H1 (cell line): ENCODE data around the gene ATP6AP1. TPM values are rescaled to one million over a fixed set of nuclear protein-coding genes. Genes with fewer than 3 reads are reported as not detected.

Experiments
- CTCF ChIA-PET: fragments of 300-600 bp; sonication (Branson Sonifier 250); formaldehyde crosslinking; loops from one replicate; lab custom pipeline; 2021; ENCODE audit not compliant: partially characterized antibody; lab: Charles Lee
- POLR2A ChIA-PET: fragments of 300-600 bp; sonication (Branson Sonifier 250); formaldehyde crosslinking; loops from one replicate; lab custom pipeline; 2021; ENCODE audit warnings: inconsistent platforms; ENCODE audit not compliant: partially characterized antibody; lab: Charles Lee
- DNase-seq, 2 experiments: peaks; one replicate each; pipeline versions ENCODE4 v3.0.0 to v3.0.0-alpha.2; 2010 to 2022; ENCODE audit warnings: low spot score in 2 of 2, low read depth in 1 of 2, mixed read lengths in 1 of 2
- FAIRE-seq: peaks from 2 replicates; lab custom pipeline; 2011; peaks lifted over from hg19 to GRCh38; lab: Jason Lieb, UNC
- H2AFZ ChIP-seq: 2 replicates; pipeline ENCODE4 v1.8.1; 2012; ENCODE audit warnings: low read length, inconsistent platforms
- H2AK5ac ChIP-seq: 2 replicates; pipeline ENCODE4 v1.6.1; 2013; ENCODE audit warnings: low read depth, low read length
- H2BK120ac ChIP-seq: replicated peaks from 2 replicates; pipeline ENCODE3; 2013; ENCODE audit warnings: low read depth, low read length, inconsistent platforms
- H2BK12ac ChIP-seq: 2 replicates; pipeline ENCODE4 v1.6.1; 2013; ENCODE audit warnings: low read depth, low read length
- H2BK15ac ChIP-seq: 2 replicates; pipeline ENCODE4 v1.6.1; 2013; ENCODE audit warnings: low read length
- H2BK20ac ChIP-seq: 2 replicates; pipeline ENCODE4 v1.6.1; 2013; ENCODE audit warnings: low read length
- H2BK5ac ChIP-seq: 2 replicates; pipeline ENCODE4 v1.6.1; 2013; ENCODE audit warnings: low read depth, low read length
- H3K14ac ChIP-seq: 2 replicates; pipeline ENCODE4 v1.6.1; 2013; ENCODE audit warnings: inconsistent platforms; ENCODE audit not compliant: insufficient read length
- H3K18ac ChIP-seq: 2 replicates; pipeline ENCODE4 v1.6.1; 2013; ENCODE audit warnings: low read length; ENCODE audit errors: extremely low read depth
- H3K23ac ChIP-seq: 2 replicates; pipeline ENCODE4 v1.6.1; 2013; ENCODE audit warnings: inconsistent platforms; ENCODE audit not compliant: insufficient read length
- H3K23me2 ChIP-seq: 2 replicates; pipeline ENCODE4 v1.6.1; 2013; ENCODE audit warnings: low read depth, low read length
- H3K27ac ChIP-seq: 2 replicates; pipeline ENCODE4 v1.6.1; 2011; ENCODE audit warnings: low read depth, low read length, inconsistent platforms
- H3K27me3 ChIP-seq, 4 experiments: replicated peaks in 1 of 4; 1 replicate in 1 of 4; 2 replicates in 3 of 4; pipeline versions ENCODE4 v1.6.1 to v1.8.1; 2011 to 2013; ENCODE audit warnings: low read length in 3 of 4, mild to moderate bottlenecking in 3 of 4, inconsistent platforms in 2 of 4, mixed read lengths in 2 of 4, moderate library complexity in 1 of 4; ENCODE audit not compliant: control insufficient read depth in 3 of 4, insufficient read depth in 3 of 4; ENCODE audit errors: extremely low read depth in 1 of 4
- H3K36me3 ChIP-seq, 4 experiments: 2 replicates each; pipeline versions ENCODE4 v1.6.1 to v1.8.1; 2011 to 2013; ENCODE audit warnings: mild to moderate bottlenecking in 4 of 4, low read length in 3 of 4, moderate library complexity in 2 of 4, control low read depth in 1 of 4, inconsistent platforms in 1 of 4; ENCODE audit not compliant: insufficient read depth in 4 of 4, control insufficient read depth in 2 of 4
- H3K4ac ChIP-seq: replicated peaks from 2 replicates; pipeline ENCODE3; 2013; ENCODE audit warnings: low read length, low read depth, mixed read lengths, inconsistent platforms; ENCODE audit not compliant: insufficient read length
- H3K4me1 ChIP-seq, 4 experiments: replicated peaks in 1 of 4; 1 replicate in 1 of 4; 2 replicates in 3 of 4; pipeline versions ENCODE4 v1.6.1 to v1.8.1; 2011 to 2013; ENCODE audit warnings: low read length in 3 of 4, inconsistent platforms in 2 of 4, mixed read lengths in 1 of 4; ENCODE audit not compliant: insufficient read depth in 4 of 4, control insufficient read depth in 3 of 4
- H3K4me2 ChIP-seq, 2 experiments: 2 replicates each; pipeline versions ENCODE4 v1.6.1 to v1.8.1; 2011 to 2013; ENCODE audit warnings: low read depth in 2 of 2, low read length in 2 of 2, control low read depth in 1 of 2, inconsistent platforms in 1 of 2, mild to moderate bottlenecking in 1 of 2; ENCODE audit not compliant: insufficient read depth in 1 of 2
- H3K4me3 ChIP-seq, 4 experiments: fragments of 200-600, 300-600 bp in 1 of 4; sonication (generic), shearing (Covaris generic), sonication (Bioruptor Twin) in 1 of 4; 2 replicates each; pipeline versions ENCODE4 v1.5.1 to v1.8.1; 2011 to 2016; ENCODE audit warnings: low read length in 4 of 4, low read depth in 3 of 4, control low read depth in 2 of 4, inconsistent platforms in 2 of 4, mild to moderate bottlenecking in 2 of 4, mixed read lengths in 1 of 4, moderate library complexity in 1 of 4; ENCODE audit not compliant: insufficient read depth in 2 of 4; ENCODE audit errors: extremely low read depth in 1 of 4
- H3K56ac ChIP-seq: replicated peaks from 2 replicates; pipeline ENCODE3; 2013; ENCODE audit warnings: low read depth, mild to moderate bottlenecking, mixed read lengths, low read length, inconsistent platforms; ENCODE audit not compliant: insufficient read length
- H3K79me1 ChIP-seq: 2 replicates; pipeline ENCODE4 v1.6.1; 2013; ENCODE audit warnings: low read depth, low read length, control low read depth
- H3K79me2 ChIP-seq, 2 experiments: 2 replicates each; pipeline versions ENCODE4 v1.6.1 to v1.8.1; 2012 to 2013; ENCODE audit warnings: low read length in 2 of 2, mild to moderate bottlenecking in 2 of 2, inconsistent platforms in 1 of 2; ENCODE audit not compliant: insufficient read depth in 2 of 2, control insufficient read depth in 1 of 2
- H3K9ac ChIP-seq, 4 experiments: replicated peaks in 1 of 4; 1 replicate in 1 of 4; 2 replicates in 3 of 4; pipeline versions ENCODE4 v1.6.1 to v1.8.1; 2011 to 2013; ENCODE audit warnings: low read depth in 3 of 4, low read length in 3 of 4, control low read depth in 2 of 4, mild to moderate bottlenecking in 2 of 4, moderate library complexity in 2 of 4, inconsistent platforms in 1 of 4; ENCODE audit errors: extremely low read depth in 1 of 4
- H3K9me3 ChIP-seq, 2 experiments: 2 replicates each; pipeline versions ENCODE4 v1.6.1 to v1.8.1; 2012 to 2013; ENCODE audit warnings: mild to moderate bottlenecking in 2 of 2, moderate library complexity in 2 of 2, control low read depth in 1 of 2, inconsistent platforms in 1 of 2, low read depth in 1 of 2, low read length in 1 of 2, mixed read lengths in 1 of 2; ENCODE audit not compliant: insufficient read depth in 2 of 2
- H4K20me1 ChIP-seq, 2 experiments: replicated peaks in 1 of 2; 2 replicates each; pipeline versions ENCODE3 to v1.8.1; 2011 to 2013; ENCODE audit warnings: inconsistent platforms in 2 of 2, low read length in 2 of 2, mild to moderate bottlenecking in 1 of 2; ENCODE audit not compliant: insufficient read depth in 2 of 2, control insufficient read depth in 1 of 2
- H4K5ac ChIP-seq: 2 replicates; pipeline ENCODE4 v1.6.1; 2013; ENCODE audit warnings: low read length, low read depth, mixed read lengths, inconsistent platforms; ENCODE audit not compliant: insufficient read length
- H4K8ac ChIP-seq: 2 replicates; pipeline ENCODE4 v1.8.0; 2013; ENCODE audit warnings: mild to moderate bottlenecking, moderate library complexity, low read length, inconsistent platforms; ENCODE audit not compliant: insufficient read depth; ENCODE audit errors: extremely low read depth
- H4K91ac ChIP-seq: replicated peaks from 2 replicates; pipeline ENCODE3; 2013; ENCODE audit warnings: low read length, mixed read lengths, inconsistent platforms; ENCODE audit not compliant: insufficient read length
- ASH2L ChIP-seq: fragments of 200-600, 300-600 bp; sonication (generic); IDR thresholded peaks from one replicate; pipeline ENCODE4 v1.7.1; 2017; ENCODE audit warnings: low read length
- CEBPB ChIP-seq: IDR thresholded peaks from 2 replicates; pipeline ENCODE4 v1.6.1; 2012; ENCODE audit warnings: low read depth, low read length
- NRF1 ChIP-seq: IDR thresholded peaks from 2 replicates; pipeline ENCODE4 v1.6.1; 2011; ENCODE audit warnings: mild to moderate bottlenecking, low read depth, low read length, improper control_type of control experiment
- SIN3A ChIP-seq, 2 experiments: IDR thresholded peaks in 1 of 2; conservative IDR thresholded peaks in 1 of 2; 2 replicates each; pipeline ENCODE4 v1.6.1; 2011 to 2012; ENCODE audit warnings: low read length in 2 of 2, improper control_type of control experiment in 1 of 2, low read depth in 1 of 2, mild to moderate bottlenecking in 1 of 2
- SP4 ChIP-seq: IDR thresholded peaks from 2 replicates; pipeline ENCODE4 v1.6.1; 2012; ENCODE audit warnings: low read length, inconsistent platforms
- SRF ChIP-seq: IDR thresholded peaks from 2 replicates; pipeline ENCODE4 v1.6.1; 2011; ENCODE audit warnings: mild to moderate bottlenecking, low read depth, low read length, moderate library complexity
- WGBS, 2 experiments: shearing (Covaris generic) in 1 of 2; methylation state at CpG; one replicate each; pipeline versions ENCODE4 v1.1.6 to v1.1.7; 2013 to 2015; ENCODE audit warnings: low lambda C conversion rate in 2 of 2, mixed read lengths in 2 of 2, inconsistent platforms in 1 of 2, low coverage in 1 of 2, missing lambda C conversion rate in 1 of 2; ENCODE audit not compliant: insufficient replicate concordance in 2 of 2, insufficient coverage in 1 of 2, insufficient read length in 1 of 2; ENCODE audit errors: extremely low coverage in 1 of 2, missing lambda C conversion rate in 1 of 2; 5-methylcytosine and 5-hydroxymethylcytosine counted together
- polyA plus RNA-seq, 7 experiments: library from polyadenylated mRNA; depleted of rRNA in 3 of 7; stranded (reverse) in 5 of 7; unstranded in 2 of 7; fragments of >200 nt in 5 of 7; fragments of 200-250 nt in 2 of 7; gene quantifications; 1 replicate in 5 of 7; 2 replicates in 1 of 7; 4 replicates in 1 of 7; pipeline versions ENCODE4 v1.2.1 to v1.2.3, GENCODE V29; 2011 to 2013; ENCODE audit warnings: missing spikeins in 2 of 7, mixed read lengths in 2 of 7
- total RNA-seq: library from RNA; stranded (reverse); fragmentation: NEBNext Ultra II Directional; extraction: Animal tissue kit (Norgen Biotek cat#: 25700); gene quantifications from 2 replicates; pipeline ENCODE4 v1.2.1, GENCODE V29; 2021

Gene ATP6AP1
- total and polyA plus RNA-seq, 2 of the 8 experiments (the other 6 are each of a cell fraction or from before 2014, with no cell fraction given) = 44.6 to 80.8 TPM

GRCh38 chrX:154441564-154441963, 13.1 kb downstream of the ATP6AP1 start:
- H2BK15ac ChIP-seq = no peak overlapping the region
- H4K91ac ChIP-seq = no peak overlapping the region
- H3K27me3 ChIP-seq = no peaks in the 10 kb centered on the region
- peaks cover 0 to 27% (median 11%) of the 10 kb centered on the region in 4 experiments; a peak in 5 of 8 replicates for H3K36me3 ChIP-seq
- no peak overlapping the region for H3K14ac ChIP-seq
- no peak overlapping the region for H3K18ac ChIP-seq
- no peak overlapping the region for H2BK5ac ChIP-seq
- H3K23ac ChIP-seq = no peak overlapping the region
- WGBS, 2 experiments = 100% methylated on average over 1 of the region's 11 CpGs; no CpG with 5 or more reads in 1 of the 2 experiments
- no peak for FAIRE-seq
- peaks cover 0 to 13% of the 10 kb centered on the region in 2 experiments for H4K20me1 ChIP-seq
- H3K56ac ChIP-seq = no peak overlapping the region
- H2AFZ ChIP-seq = no peak overlapping the region
- no peak overlapping the region for H2BK120ac ChIP-seq
- no peaks in the 10 kb centered on the region; the same call in 1 of the 2 replicates for H3K79me1 ChIP-seq
- peaks cover 0 to 17% of the 10 kb centered on the region in 2 experiments; a peak in 2 of 4 replicates for H3K79me2 ChIP-seq
- no peak overlapping the region for H3K9ac ChIP-seq
- ChIA-PET POLR2A (interaction anchor here (0.8 to 2.2 kb wide), 5 partner anchors 35 to 80 kb away, joined by 3 to 6 read pairs (median 4); partner anchors contain the start of genes LAGE3 and UBL4A), CTCF (interaction anchor here (0.9 kb wide), 1 partner anchor 18 kb away, joined by 3 read pairs; no protein-coding TSS in a partner anchor)
- H3K23me2 ChIP-seq = peaks cover 6% of the 10 kb centered on the region; the same call in 1 of the 2 replicates
- H2BK20ac ChIP-seq = no peak overlapping the region
- no peak overlapping the region for H2BK12ac ChIP-seq
- H3K4me2 ChIP-seq = no peak overlapping the region
- no peak overlapping the region for H2AK5ac ChIP-seq
- no peak overlapping the region for H3K4me3 ChIP-seq
- no peak overlapping the region for H4K5ac ChIP-seq
- H4K8ac ChIP-seq = no peak overlapping the region
- no peaks in the 10 kb centered on the region for H3K9me3 ChIP-seq
- H3K4ac ChIP-seq = no peak overlapping the region
- no peak for DNase-seq
- H3K27ac ChIP-seq = no peak overlapping the region
- H3K4me1 ChIP-seq = peaks cover 0 to 9% (median 5%) of the 10 kb centered on the region in 4 experiments; a peak in 6 of 7 replicates
- TF ChIP-seq SIN3A (conservative IDR thresholded peaks at IDR 0.05 in 1 of 2, IDR thresholded peaks at IDR 0.05 in 1 of 2; ENCODE audit: low read depth in 1 of 2, low read length in 2 of 2) (no peak), ASH2L (no peak), SRF (no peak), SP4 (no peak), CEBPB (no peak), NRF1 (no peak)
